Brain microvascular endothelial cell (primary cell): ENCODE measurements around the gene MED12L.

ENCODE experiments used
- DNase-seq: peaks from one replicate; pipeline ENCODE4 v3.0.0-alpha.2; 2020
- H3K27ac ChIP-seq: fragments of 250-450 bp; sonication (Bioruptor Pico); 2 replicates; pipeline ENCODE4 v1.5.1; 2020; ENCODE audit warnings: mild to moderate bottlenecking, moderate library complexity
- H3K27me3 ChIP-seq: fragments of 250-450 bp; sonication (Bioruptor Pico); replicated peaks from 2 replicates; pipeline ENCODE4 v1.5.1; 2020; ENCODE audit warnings: mild to moderate bottlenecking
- H3K36me3 ChIP-seq: fragments of 250-450 bp; sonication (Bioruptor Pico); replicated peaks from 2 replicates; pipeline ENCODE4 v1.5.1; 2020; ENCODE audit warnings: mild to moderate bottlenecking
- H3K4me3 ChIP-seq: 2 replicates; pipeline ENCODE4 v1.5.1; 2011; ENCODE audit warnings: low read depth, mild to moderate bottlenecking, control low read depth, low read length, moderate library complexity
- in situ Hi-C: cut with HindIII; loops from 2 replicates; pipeline ENCODE4 v1.10.0; 2017; ENCODE audit warnings: low sequenced_read_pairs, low pct_ligation_motif_present
- TF ChIP-seq, protein P1 (sequence below): IDR thresholded peaks from 2 replicates; pipeline ENCODE4 v1.5.1; 2011; ENCODE audit warnings: low read depth, mild to moderate bottlenecking, moderate library complexity, low read length, control low read depth, inconsistent platforms; ENCODE audit errors: missing control alignments

Gene MED12L

DNA sequence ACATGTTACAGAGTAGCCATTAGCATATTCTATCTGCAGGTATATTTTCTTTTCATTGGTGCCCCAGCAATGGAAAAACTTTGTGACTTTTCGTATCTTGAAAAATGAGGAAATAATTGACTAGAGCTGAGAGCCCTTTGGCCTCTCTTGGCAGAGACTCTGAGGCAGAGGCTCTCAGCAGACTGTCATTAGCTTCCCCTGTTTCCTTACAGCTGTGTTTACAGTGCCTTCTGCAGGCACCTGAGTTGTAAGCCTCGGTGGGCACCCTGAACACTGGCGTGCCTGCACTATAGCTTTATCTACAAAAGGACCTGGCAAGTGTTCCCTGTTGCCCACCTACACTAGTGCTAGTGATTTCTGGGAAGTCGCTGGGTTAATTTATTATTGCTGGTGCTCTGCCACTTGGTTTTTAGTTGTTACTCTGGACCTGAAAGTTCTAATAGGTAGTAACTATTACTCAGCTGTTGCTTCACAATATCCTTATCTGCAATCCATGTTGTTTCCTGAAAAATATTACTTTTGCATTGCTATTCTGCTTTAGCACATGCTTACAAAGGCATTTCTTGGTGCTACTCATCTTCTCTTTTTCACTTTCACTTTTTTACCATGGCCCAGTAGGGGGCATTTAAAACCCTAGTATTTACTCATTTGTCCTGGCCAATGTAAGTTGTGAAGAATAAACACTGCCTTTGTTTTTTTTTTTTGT, 125.4 kb downstream of the MED12L start:
- no peaks in the 10 kb centered on the region for H3K27me3 ChIP-seq
- TF ChIP-seq, protein P1, sequence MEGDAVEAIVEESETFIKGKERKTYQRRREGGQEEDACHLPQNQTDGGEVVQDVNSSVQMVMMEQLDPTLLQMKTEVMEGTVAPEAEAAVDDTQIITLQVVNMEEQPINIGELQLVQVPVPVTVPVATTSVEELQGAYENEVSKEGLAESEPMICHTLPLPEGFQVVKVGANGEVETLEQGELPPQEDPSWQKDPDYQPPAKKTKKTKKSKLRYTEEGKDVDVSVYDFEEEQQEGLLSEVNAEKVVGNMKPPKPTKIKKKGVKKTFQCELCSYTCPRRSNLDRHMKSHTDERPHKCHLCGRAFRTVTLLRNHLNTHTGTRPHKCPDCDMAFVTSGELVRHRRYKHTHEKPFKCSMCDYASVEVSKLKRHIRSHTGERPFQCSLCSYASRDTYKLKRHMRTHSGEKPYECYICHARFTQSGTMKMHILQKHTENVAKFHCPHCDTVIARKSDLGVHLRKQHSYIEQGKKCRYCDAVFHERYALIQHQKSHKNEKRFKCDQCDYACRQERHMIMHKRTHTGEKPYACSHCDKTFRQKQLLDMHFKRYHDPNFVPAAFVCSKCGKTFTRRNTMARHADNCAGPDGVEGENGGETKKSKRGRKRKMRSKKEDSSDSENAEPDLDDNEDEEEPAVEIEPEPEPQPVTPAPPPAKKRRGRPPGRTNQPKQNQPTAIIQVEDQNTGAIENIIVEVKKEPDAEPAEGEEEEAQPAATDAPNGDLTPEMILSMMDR: no peak
- no peak overlapping the region for H3K27ac ChIP-seq
- no peak overlapping the region for H3K4me3 ChIP-seq
- no peaks in the 10 kb centered on the region for H3K36me3 ChIP-seq
- in situ Hi-C loops: no loop called here
- DNase-seq: no peak

DNA sequence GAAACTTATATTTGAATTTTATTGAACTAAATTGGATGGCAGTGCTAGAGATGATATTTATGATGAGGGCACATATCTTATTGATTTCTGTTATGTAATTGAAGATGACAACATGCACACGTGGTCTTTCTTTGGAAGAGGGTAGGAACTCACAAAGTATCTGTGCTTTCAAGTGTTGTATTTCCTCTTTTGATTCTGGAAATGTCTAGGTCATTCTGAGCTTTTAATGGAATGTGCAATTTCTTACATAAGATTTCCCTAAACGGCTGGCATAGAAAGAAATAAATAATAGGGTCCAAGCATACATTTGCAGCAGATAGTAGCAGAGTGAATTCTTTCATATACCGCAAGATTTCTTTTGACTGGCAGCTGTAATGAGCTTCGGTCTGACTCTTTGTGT, 127.7 kb downstream of the MED12L start:
- Histone ChIP-seq H3K27ac (no peak overlapping the region), H3K27me3 (no peaks in the 10 kb centered on the region), H3K36me3 (no peaks in the 10 kb centered on the region), H3K4me3 (no peak overlapping the region)
- in situ Hi-C loops: no loop called here
- DNase-seq: no peak
- TF ChIP-seq, protein P1: no peak

DNA sequence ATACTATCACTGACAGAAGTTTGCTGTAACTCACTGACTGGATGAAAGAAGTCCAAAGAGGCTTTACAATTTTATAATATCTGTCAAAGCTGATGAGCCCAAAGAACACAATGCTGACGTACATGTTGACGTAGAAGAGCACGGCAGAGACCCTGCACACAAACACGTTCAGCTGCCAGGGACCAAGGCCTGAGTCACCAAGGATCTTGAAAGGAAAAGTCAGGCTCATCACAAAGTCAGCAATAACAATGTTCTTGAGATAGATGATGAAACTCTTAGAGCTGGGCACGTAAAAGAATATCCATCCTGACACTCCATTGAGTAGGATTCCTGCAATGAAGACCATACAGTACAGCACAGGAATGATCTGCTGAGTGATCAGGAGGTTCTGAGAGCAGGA, 128.4 kb downstream of the MED12L start:
- in situ Hi-C loops: no loop called here
- DNase-seq: no peak
- Histone ChIP-seq H3K4me3 (no peak overlapping the region), H3K36me3 (no peaks in the 10 kb centered on the region), H3K27me3 (no peaks in the 10 kb centered on the region), H3K27ac (no peak overlapping the region)
- TF ChIP-seq, protein P1: no peak

DNA sequence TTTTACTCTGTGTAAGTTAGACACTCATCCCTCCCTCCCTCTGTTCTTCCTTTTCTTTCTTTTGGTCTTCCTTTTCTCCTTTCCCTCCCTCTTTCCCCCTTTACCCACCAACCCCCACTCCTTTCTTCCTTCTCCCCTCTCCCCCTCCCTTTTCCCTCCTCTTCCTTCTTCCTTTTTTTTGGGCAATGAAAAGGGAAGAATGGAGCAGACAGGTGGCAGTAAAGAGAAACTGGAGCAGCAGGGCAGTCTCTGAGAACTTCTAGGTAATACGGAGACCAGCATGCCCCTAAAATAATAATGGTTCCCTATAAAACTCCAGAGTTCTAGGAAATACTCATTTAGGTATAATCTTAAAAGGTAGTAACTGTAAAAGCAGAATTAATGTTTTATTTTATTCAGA, 129.0 kb downstream of the MED12L start:
- H3K36me3 ChIP-seq: no peaks in the 10 kb centered on the region
- no peak overlapping the region for H3K4me3 ChIP-seq
- H3K27me3 ChIP-seq: no peaks in the 10 kb centered on the region
- DNase-seq: no peak
- in situ Hi-C loops: no loop called here
- TF ChIP-seq, protein P1: peak; percentile 25
- H3K27ac ChIP-seq: no peak overlapping the region

DNA sequence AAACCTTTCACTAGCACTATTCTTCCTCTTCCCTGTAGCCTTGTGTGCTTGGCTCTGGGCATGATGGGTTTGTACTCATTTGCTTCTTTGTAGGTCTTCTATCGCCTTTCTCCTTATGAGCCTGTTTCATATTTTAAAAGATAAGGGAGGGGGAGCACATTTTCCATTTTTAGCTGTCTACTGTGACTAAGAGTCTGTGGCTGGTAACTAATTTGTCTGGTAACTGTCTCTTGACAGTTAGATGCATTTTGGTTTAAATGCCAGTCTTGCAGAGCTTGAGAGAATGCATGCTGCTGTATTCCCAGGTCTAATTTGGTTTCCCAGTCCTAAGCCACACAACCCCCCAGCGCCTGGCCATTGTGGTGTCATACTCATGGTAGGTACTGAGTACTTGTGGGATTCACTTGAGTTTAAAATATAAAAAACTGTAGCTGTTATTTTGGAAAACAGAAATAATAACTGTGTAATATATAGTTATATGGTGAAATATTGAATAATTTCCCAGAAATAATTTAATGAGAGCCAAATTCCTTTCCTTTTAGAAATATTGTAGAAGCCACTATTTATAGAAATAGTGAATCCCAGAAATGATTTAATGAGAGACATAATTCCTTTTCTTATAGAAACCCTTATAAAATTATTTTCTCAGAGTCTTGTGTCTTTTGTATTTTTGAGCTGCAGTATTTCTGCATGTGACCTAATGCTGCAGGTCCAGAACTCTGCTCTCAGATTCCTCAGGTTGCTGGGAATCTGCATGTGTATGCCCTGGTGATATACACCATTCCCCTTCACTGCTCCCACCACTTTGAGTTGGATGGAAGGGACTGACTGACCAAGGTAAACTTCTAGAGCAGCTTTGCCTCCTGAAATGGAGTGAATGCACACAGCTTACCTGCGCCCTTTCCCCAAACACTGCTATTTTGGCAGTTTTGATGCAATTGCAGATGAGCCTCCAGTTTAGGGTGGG, 131.5 kb downstream of the MED12L start:
- peak; percentile 49 for DNase-seq
- TF ChIP-seq, protein P1: no peak
- Histone ChIP-seq H3K27me3 (no peaks in the 10 kb centered on the region), H3K27ac (no peak overlapping the region), H3K4me3 (no peak overlapping the region), H3K36me3 (no peaks in the 10 kb centered on the region)
- in situ Hi-C loops: no loop called here
